ENCODE results near the gene RPS6KC1.
"Not testable (repeated sequence)": the region's sequence is repeated elsewhere in the genome, so short reads cannot be mapped to it uniquely, and the experiment has no call there.

The RPS6KC1 gene

GRCh38 chr1:213054733-213055591 is 3.9 kb downstream of the RPS6KC1 start:
- DNase-seq (ENCODE audit: low read depth) = peak; percentile 63

- no peak for DNase-seq (ENCODE audit: low read depth)
Measured at GRCh38 chr1:213055767-213056166, 4.7 kb downstream of the RPS6KC1 start.

DNA sequence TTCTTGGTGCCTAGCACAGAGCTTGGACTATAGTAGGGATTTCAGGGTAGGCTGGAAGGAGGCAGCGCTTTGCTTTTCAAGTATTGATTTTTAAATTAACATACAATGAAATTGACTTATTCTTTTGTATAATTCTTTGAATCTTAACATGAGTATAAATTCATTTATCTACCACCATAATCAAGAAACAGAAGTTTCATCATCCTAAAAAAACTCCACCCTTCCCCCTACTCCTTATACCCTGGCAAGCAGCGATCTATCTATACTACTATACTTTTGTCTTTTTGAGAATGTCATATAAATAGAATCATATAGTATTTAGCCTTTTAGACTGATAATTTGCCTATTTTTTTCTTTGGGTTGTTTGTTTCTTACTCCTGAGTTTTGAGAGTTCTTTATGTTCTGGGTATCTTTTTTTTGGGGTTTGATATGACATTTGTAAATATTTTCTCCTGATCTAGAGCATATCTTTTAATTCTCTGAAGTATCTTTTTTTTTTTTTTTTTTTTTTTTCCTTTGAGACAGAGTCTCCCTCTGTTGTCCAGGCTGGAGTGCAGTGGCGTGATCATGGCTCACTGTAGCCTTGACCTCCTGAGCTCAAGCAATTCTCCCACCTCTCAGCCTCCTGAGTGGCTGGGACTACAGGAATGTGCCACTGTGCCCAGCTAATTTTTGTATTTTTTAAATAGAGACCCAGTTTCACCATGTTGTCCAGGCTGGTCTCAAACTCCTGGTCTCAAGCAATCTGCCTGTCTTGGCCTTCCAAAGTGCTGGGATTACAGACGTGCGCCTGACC is 6.4 kb downstream of the RPS6KC1 start:
- no peak for DNase-seq (ENCODE audit: low read depth)

GRCh38 chr1:213060836-213061235 is 9.8 kb downstream of the RPS6KC1 start:
- DNase-seq (ENCODE audit: low read depth) = no peak

GRCh38 chr1:213061263-213061662 is 10.2 kb downstream of the RPS6KC1 start:
- no peak for DNase-seq (ENCODE audit: low read depth)

GRCh38 chr1:213065800-213066199 is 14.8 kb downstream of the RPS6KC1 start:
- DNase-seq (ENCODE audit: low read depth) = no peak

- no peak for DNase-seq (ENCODE audit: low read depth)
Measured at GRCh38 chr1:213066363-213066762, 15.3 kb downstream of the RPS6KC1 start.

DNA sequence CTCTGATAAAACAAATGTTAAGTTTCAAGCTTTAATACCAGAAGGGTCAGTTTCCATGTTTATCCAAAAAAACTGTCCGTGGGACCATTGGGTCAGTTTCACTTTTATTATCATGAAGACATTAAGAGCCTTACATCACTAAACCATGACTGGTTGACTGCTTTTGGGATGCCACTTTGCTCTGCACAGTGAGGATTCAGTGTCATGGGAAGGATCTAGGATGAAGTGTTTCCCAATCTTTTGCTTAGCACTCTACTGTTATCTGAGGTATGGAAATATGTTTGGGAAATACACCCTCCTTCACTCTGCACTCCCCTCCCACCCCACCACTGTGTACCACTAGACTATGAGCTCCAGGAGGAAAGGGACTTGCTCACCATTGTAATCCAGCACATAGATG is 16.3 kb downstream of the RPS6KC1 start:
- peak; percentile 54 for DNase-seq (ENCODE audit: low read depth)

DNA sequence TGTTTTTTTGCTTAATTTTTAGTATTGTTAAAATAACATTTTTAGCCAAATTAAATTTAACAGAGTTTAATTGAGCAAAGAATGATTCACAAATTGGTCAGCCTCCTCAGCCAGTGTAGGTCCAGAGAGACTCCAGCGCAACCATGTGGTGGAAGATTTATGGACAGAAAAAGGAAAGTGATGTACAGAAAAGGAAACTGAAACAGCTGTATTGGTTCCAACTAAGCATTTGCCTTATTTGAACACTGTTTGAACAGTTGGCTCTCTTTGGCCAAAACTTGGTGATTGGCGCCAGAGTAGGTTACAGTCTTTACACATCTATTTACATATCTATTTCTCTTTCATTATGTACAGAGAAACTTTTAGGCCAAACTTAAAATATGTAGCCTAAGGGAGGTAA is 19.4 kb downstream of the RPS6KC1 start:
- peak; percentile 80 for DNase-seq (ENCODE audit: low read depth)

GRCh38 chr1:213075725-213076124 is 24.7 kb downstream of the RPS6KC1 start:
- no peak for DNase-seq (ENCODE audit: low read depth)

DNA sequence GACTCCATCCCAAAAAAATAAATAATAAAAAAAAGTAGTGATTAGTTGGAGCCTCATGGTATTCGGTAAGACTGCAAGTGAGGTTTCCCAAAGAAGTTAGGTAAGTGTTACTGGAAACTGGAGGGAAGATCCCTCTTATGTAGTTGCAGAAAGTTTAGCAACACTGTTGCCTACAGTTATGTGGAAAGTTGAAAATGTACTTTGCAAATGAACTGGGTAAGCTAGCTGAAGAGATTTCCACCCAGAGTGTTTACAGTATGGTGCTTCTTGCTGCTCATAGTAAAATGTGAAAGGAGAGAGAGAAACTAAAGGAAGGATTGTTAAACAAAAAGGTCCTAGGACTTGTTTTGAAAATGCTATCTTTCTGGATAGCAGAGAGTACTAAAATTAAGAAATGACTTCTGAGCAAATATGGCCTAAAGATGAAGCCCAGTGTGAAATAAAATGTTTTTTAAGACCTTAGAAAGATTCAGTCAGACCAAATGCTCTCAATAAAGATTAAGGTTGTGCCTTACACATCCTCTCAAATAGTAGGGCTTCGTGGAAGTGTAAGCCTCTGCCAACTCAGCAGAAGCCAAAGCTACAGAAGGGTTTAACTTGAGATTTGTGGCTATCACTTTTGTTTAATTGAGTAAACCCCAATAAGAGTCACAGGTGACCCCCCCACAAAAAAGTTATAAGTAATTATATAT is 31.5 kb downstream of the RPS6KC1 start:
- no peak for DNase-seq (ENCODE audit: low read depth)

- DNase-seq (ENCODE audit: low read depth) = peak; percentile 6
Measured at GRCh38 chr1:213083112-213083445, 32.0 kb downstream of the RPS6KC1 start.

GRCh38 chr1:213087911-213088310 is 36.9 kb downstream of the RPS6KC1 start:
- no peak for DNase-seq (ENCODE audit: low read depth)

DNA sequence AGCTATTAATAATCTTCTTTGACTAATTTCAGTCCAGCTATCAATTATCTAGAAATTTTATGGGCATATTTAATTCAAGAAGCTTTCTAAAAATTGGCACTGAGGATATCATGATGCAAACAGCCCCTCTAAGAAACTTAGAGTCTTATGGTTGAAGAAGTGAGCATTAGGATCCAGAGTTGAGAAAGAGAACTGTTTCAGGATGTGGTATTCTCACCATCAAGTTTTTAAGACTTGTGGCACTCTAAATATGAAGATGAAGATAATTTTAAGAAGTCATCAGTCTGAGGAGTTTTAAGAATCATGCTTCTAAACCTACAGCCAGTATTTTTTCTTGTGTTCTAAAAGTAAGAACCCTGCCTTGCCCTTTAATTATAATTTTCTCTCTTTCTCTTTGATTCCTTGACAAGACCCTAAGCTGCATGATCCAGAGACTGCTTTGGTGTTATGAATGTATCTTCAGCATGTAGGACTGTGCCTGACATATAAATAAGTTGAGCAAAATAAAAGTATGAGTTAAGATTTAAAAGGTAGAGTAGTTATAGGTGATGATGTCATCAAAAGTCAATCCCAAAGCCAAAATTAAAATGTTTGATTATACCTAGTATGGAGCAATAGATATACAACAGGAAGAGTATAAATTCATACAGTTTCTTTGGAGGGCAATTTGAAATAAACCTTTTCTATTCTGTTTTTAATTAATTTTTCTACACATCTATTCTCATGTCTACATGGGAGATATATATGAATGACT is 39.1 kb downstream of the RPS6KC1 start:
- no peak for DNase-seq (ENCODE audit: low read depth)

DNA sequence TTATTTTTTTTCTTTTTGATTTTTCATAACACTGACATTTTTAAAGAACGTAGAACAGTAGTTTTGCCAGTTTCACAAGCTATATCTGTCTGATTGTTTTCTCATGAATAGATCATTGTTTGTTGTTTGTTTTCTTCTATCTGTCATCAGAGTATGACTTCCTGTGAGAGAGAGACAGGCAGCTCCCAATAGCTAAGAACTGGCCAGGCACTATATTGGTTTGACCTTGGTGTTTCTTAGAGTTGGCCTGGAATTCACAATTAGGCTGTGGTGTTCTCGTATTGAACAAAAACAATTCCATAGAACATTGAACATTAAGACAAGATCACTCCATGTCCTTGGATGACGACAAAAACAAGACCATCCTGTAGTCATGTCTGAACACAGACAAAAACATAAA is 43.4 kb downstream of the RPS6KC1 start:
- no peak for DNase-seq (ENCODE audit: low read depth)

DNA sequence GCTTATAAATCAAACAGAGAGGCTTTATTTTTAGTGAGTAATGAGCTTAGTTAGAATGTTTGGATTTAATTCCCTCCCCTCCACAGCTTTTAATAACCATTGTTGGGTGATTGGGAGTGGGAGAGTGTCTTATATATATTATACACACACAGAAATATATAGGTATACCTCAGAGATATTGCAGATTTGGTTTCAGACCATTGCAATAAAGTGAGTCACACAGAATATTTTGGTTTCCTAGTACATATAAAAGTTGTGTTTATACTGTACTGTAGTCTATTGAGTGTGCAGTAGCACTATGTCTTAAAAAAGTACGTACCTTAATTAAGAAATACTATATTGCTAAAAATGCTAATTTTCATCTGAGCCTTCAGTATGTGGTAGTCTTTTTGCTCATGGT is 44.4 kb downstream of the RPS6KC1 start:
- no peak for DNase-seq (ENCODE audit: low read depth)

DNA sequence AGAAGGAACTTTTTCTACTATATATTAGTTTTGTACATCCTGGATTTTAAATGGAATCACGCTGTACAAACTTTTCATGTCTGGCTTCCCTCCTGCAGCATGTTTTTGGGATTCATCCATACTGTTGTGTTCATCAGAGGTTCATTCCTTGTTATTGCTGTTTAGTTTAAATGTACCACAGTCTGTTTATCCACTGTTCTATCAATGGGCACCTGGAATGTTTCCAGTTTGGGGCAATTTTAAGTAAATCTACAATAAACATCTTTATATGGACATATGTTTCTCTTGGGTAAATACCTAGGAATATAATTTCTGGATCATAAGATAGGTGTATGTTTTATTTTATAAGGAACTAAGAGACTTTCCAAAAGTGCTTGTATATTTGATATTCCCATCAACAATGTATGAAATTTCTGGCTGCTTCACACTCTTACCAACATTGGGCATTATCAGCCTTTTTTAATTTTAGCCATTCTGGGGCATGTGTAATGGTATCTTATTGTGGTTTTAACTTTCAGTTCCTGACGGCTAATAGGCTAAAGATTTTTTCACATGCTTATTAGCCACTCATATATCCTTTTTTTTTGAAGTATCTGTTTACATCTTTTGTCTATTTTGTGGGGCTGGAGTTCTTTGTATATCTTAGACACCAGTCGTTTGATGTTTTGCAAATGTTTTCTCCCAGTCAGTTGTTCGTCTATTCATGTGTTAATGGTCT is 48.8 kb downstream of the RPS6KC1 start:
- no peak for DNase-seq (ENCODE audit: low read depth)

GRCh38 chr1:213100565-213100964 is 49.5 kb downstream of the RPS6KC1 start:
- not testable (repeated sequence) for DNase-seq (ENCODE audit: low read depth)

GRCh38 chr1:213103377-213104306 is 52.6 kb downstream of the RPS6KC1 start:
- no peak for DNase-seq (ENCODE audit: low read depth)

DNA sequence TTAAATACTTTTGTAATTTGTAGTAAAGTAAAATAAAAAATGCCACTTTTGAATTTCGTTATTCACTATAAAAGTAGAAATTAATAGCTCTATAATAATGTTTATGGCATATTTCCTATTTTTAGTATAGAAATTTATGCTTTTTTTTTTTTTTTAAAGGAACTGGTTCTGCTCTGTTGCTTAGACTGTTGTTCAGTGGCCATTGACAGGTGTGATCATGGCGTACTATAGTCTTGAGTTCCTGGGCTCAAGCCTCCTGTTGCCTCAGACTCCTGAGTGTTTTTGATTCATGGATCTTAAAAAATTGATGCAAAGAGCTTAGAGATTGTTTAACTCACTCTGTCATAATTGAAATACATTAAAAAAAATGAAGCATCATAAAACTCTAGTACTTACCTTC is 53.6 kb downstream of the RPS6KC1 start:
- DNase-seq (ENCODE audit: low read depth) = no peak
